HEK293T (cell line): Measurements from ENCODE around the gene GABRB1.

Experiments used
- ARNT ChIP-seq: fragments of 450-650 bp; IDR thresholded peaks from 2 replicates; pipeline ENCODE4 v1.6.1; 2017; ENCODE audit warnings: mild to moderate bottlenecking
- BHLHE40 ChIP-seq: fragments of 450-650 bp; IDR thresholded peaks from 2 replicates; pipeline ENCODE4 v1.6.1; 2016; ENCODE audit warnings: mild to moderate bottlenecking, moderate library complexity, borderline replicate concordance
- CTBP1 ChIP-seq: fragments of 450-650 bp; IDR thresholded peaks from 2 replicates; pipeline ENCODE4 v1.6.1; 2016; ENCODE audit warnings: borderline replicate concordance
- ELF4 ChIP-seq: fragments of 450-650 bp; IDR thresholded peaks from 2 replicates; pipeline ENCODE4 v1.6.1; 2017; ENCODE audit warnings: antibody characterized with exemption
- FOXA1 ChIP-seq: fragments of 450-650 bp; IDR thresholded peaks from 2 replicates; pipeline ENCODE4 v1.6.1; 2016; ENCODE audit warnings: mild to moderate bottlenecking
- FOXM1 ChIP-seq: fragments of 450-650 bp; IDR thresholded peaks from 2 replicates; pipeline ENCODE4 v1.6.1; 2017; ENCODE audit warnings: mild to moderate bottlenecking, borderline replicate concordance
- HDGF ChIP-seq: fragments of 450-650 bp; IDR thresholded peaks from 2 replicates; pipeline ENCODE4 v1.6.1; 2017; ENCODE audit warnings: antibody characterized with exemption, borderline replicate concordance
- LEF1 ChIP-seq: fragments of 450-650 bp; IDR thresholded peaks from 2 replicates; pipeline ENCODE4 v1.6.1; 2017; ENCODE audit warnings: mild to moderate bottlenecking, borderline replicate concordance
- NFRKB ChIP-seq: fragments of 450-650 bp; IDR thresholded peaks from 2 replicates; pipeline ENCODE4 v1.6.1; 2016; ENCODE audit warnings: mild to moderate bottlenecking, moderate library complexity
- SP1 ChIP-seq: fragments of 450-650 bp; IDR thresholded peaks from 2 replicates; pipeline ENCODE4 v1.6.1; 2017
- SUZ12 ChIP-seq: fragments of 450-650 bp; IDR thresholded peaks from 2 replicates; pipeline ENCODE4 v1.6.1; 2016; ENCODE audit warnings: mild to moderate bottlenecking
- TARDBP ChIP-seq: fragments of 450-650 bp; IDR thresholded peaks from 2 replicates; pipeline ENCODE4 v1.6.1; 2016
- ZNF384 ChIP-seq: fragments of 450-650 bp; IDR thresholded peaks from 2 replicates; pipeline ENCODE4 v1.6.1; 2016
- TF ChIP-seq, protein P1 (sequence below): fragments of 450-650 bp; IDR thresholded peaks from 2 replicates; pipeline ENCODE4 v1.6.1; 2016

- TF ChIP-seq FOXA1 = no peak
- no peak for TF ChIP-seq ZNF384
- no peak for TF ChIP-seq LEF1
- no peak for TF ChIP-seq FOXM1
- TF ChIP-seq BHLHE40 = no peak
- no peak for TF ChIP-seq TARDBP
- TF ChIP-seq HDGF = no peak
- no peak for TF ChIP-seq ELF4
- TF ChIP-seq, protein P1, sequence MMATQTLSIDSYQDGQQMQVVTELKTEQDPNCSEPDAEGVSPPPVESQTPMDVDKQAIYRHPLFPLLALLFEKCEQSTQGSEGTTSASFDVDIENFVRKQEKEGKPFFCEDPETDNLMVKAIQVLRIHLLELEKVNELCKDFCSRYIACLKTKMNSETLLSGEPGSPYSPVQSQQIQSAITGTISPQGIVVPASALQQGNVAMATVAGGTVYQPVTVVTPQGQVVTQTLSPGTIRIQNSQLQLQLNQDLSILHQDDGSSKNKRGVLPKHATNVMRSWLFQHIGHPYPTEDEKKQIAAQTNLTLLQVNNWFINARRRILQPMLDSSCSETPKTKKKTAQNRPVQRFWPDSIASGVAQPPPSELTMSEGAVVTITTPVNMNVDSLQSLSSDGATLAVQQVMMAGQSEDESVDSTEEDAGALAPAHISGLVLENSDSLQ = no peak
- TF ChIP-seq SP1 = no peak
- TF ChIP-seq CTBP1 = no peak
- TF ChIP-seq SUZ12 = no peak
- no peak for TF ChIP-seq ARNT
- no peak for TF ChIP-seq NFRKB
These were observed 220.2 kb downstream of the GABRB1 start for GRCh38 chr4:47251348-47252135.
